Endothelial cell of umbilical vein (primary cell): ENCODE results near the gene BCL2. TPM values are rescaled to one million over a fixed set of nuclear protein-coding genes. Genes with fewer than 3 reads are reported as not detected.

ENCODE experiments used
- BruUV-seq: library from RNA; stranded (reverse); fragments of 400-500 nt; replicated peaks from 2 replicates; lab custom pipeline; 2021; lab: Mats Ljungman, UMichigan
- CTCF ChIA-PET: fragments of 300-600, 350-600 bp; sonication (Branson Sonifier 250); formaldehyde crosslinking; loops from one replicate; lab custom pipeline; 2021; ENCODE audit warnings: antibody characterized with exemption, inconsistent platforms; lab: Charles Lee
- POLR2A ChIA-PET: fragments of 300-600, 350-600 bp; sonication (Branson Sonifier 250); formaldehyde crosslinking; loops from one replicate; lab custom pipeline; 2021; ENCODE audit warnings: antibody characterized with exemption, inconsistent platforms; lab: Charles Lee
- DNase-seq: peaks from one replicate; pipeline ENCODE4 v3.0.0-alpha.2; 2011; ENCODE audit warnings: low read depth, low spot score
- FAIRE-seq: peaks from 2 replicates; lab custom pipeline; 2011; peaks lifted over from hg19 to GRCh38; lab: Jason Lieb, UNC
- H2AFZ ChIP-seq: 2 replicates; pipeline ENCODE4 v1.6.0; 2012; ENCODE audit warnings: low read depth, low read length, control low read depth, inconsistent platforms
- H3K27ac ChIP-seq: 2 replicates; pipeline ENCODE4 v1.5.1; 2011; ENCODE audit warnings: low read depth, mild to moderate bottlenecking, control low read depth, low read length, moderate library complexity; ENCODE audit not compliant: insufficient read depth
- H3K27me3 ChIP-seq, 2 experiments: 2 replicates each; pipeline versions ENCODE4 v1.6.0 to v1.6.1; 2011; ENCODE audit warnings: low read length in 2 of 2, mixed read lengths in 1 of 2; ENCODE audit not compliant: control insufficient read depth in 2 of 2, insufficient read depth in 2 of 2
- H3K36me3 ChIP-seq, 2 experiments: 2 replicates in 1 of 2; 3 replicates in 1 of 2; pipeline ENCODE4 v1.5.1; 2011; ENCODE audit warnings: low read length in 2 of 2, mild to moderate bottlenecking in 1 of 2, moderate library complexity in 1 of 2; ENCODE audit not compliant: control insufficient read depth in 2 of 2, insufficient read depth in 2 of 2; ENCODE audit errors: extremely low read depth in 1 of 2
- H3K4me1 ChIP-seq: 3 replicates; pipeline ENCODE4 v1.5.1; 2011; ENCODE audit warnings: mild to moderate bottlenecking, low read length; ENCODE audit not compliant: control insufficient read depth, insufficient read depth; ENCODE audit errors: extremely low read depth
- H3K4me2 ChIP-seq: 2 replicates; pipeline ENCODE4 v1.6.1; 2011; ENCODE audit warnings: low read length, control low read depth, mixed read lengths; ENCODE audit not compliant: insufficient read depth
- H3K4me3 ChIP-seq, 3 experiments: fragments of 200-600 bp in 1 of 3; sonication (generic), shearing (Covaris generic) in 1 of 3; replicated peaks in 1 of 3; 2 replicates each; pipeline ENCODE4 v1.5.1; 2011 to 2016; ENCODE audit warnings: control low read depth in 3 of 3, low read length in 3 of 3, mild to moderate bottlenecking in 2 of 3, inconsistent platforms in 1 of 3, low read depth in 1 of 3, moderate library complexity in 1 of 3; ENCODE audit not compliant: insufficient read depth in 1 of 3
- H3K79me2 ChIP-seq: 2 replicates; pipeline ENCODE4 v1.6.0; 2012; ENCODE audit warnings: low read length, inconsistent platforms; ENCODE audit not compliant: control insufficient read depth, insufficient read depth
- H3K9ac ChIP-seq: replicated peaks from 2 replicates; pipeline ENCODE3; 2011; ENCODE audit warnings: low read length, control low read depth; ENCODE audit not compliant: insufficient read depth; ENCODE audit errors: extremely low read depth
- H3K9me1 ChIP-seq: replicated peaks from 3 replicates; pipeline ENCODE4 v1.6.0; 2011; ENCODE audit warnings: mild to moderate bottlenecking, low read length; ENCODE audit not compliant: control insufficient read depth, insufficient read depth; ENCODE audit errors: extremely low read depth
- H3K9me3 ChIP-seq: replicated peaks from 2 replicates; pipeline ENCODE4 v1.5.1; 2012; ENCODE audit warnings: low read length, inconsistent platforms; ENCODE audit not compliant: control insufficient read depth, insufficient read depth
- H4K20me1 ChIP-seq: replicated peaks from 2 replicates; pipeline ENCODE3; 2011; ENCODE audit warnings: mild to moderate bottlenecking, low read length; ENCODE audit not compliant: control insufficient read depth, insufficient read depth; ENCODE audit errors: extremely low read depth
- CTCF ChIP-seq, 2 donors: IDR thresholded peaks; 1 replicate in 1 of 2; 2 replicates in 1 of 2; pipeline ENCODE4 v1.5.1; 2011; ENCODE audit warnings: low read length in 2 of 2, mild to moderate bottlenecking in 2 of 2, moderate library complexity in 2 of 2, control low read depth in 1 of 2, inconsistent platforms in 1 of 2, low read depth in 1 of 2; ENCODE audit not compliant: insufficient read depth in 1 of 2; ENCODE audit errors: extremely low read depth in 1 of 2
- EZH2 ChIP-seq: IDR thresholded peaks from 2 replicates; pipeline ENCODE4 v1.6.1; 2012; ENCODE audit warnings: borderline replicate concordance, low read depth, mild to moderate bottlenecking, moderate library complexity, low read length, inconsistent platforms; ENCODE audit not compliant: severe bottlenecking
- FOS ChIP-seq: IDR thresholded peaks from 2 replicates; pipeline ENCODE4 v1.6.1; 2011; ENCODE audit warnings: mild to moderate bottlenecking, low read length, moderate library complexity, borderline replicate concordance; ENCODE audit not compliant: insufficient read depth
- GATA2 ChIP-seq: IDR thresholded peaks from 2 replicates; pipeline ENCODE4 v1.7.0; 2011; ENCODE audit warnings: low read depth, mild to moderate bottlenecking, moderate library complexity, mixed read lengths, low read length; ENCODE audit not compliant: insufficient read length, insufficient read depth
- JUN ChIP-seq: IDR thresholded peaks from 2 replicates; pipeline ENCODE4 v1.6.1; 2011; ENCODE audit warnings: borderline replicate concordance, low read depth; ENCODE audit not compliant: insufficient read length, insufficient read depth
- MAX ChIP-seq: IDR thresholded peaks from 2 replicates; pipeline ENCODE4 v1.6.1; 2011; ENCODE audit not compliant: insufficient read depth, insufficient read length
- MYC ChIP-seq: IDR thresholded peaks from one replicate; pipeline ENCODE4 v1.6.1; 2011; ENCODE audit warnings: mild to moderate bottlenecking, low read depth, low read length
- POLR2A ChIP-seq: IDR thresholded peaks from 2 replicates; pipeline ENCODE4 v1.6.1; 2012; ENCODE audit warnings: low read depth, mild to moderate bottlenecking, control low read depth, low read length
- POLR2AphosphoS5 ChIP-seq: IDR thresholded peaks from 2 replicates; pipeline ENCODE4 v1.6.1; 2012; ENCODE audit warnings: low read depth, mild to moderate bottlenecking, control low read depth, low read length, moderate library complexity; ENCODE audit not compliant: insufficient read depth
- dilution Hi-C: fragments of 300-500 bp; cut with MboI; formaldehyde crosslinking; loops from one replicate; pipeline ENCODE4 v1.15.0; 2019; ENCODE audit warnings: low sequenced_read_pairs; ENCODE audit not compliant: extremely low pct_ligation_motif_present
- intact Hi-C: fragments of 100-400 bp; cut with micrococcal nuclease; formaldehyde crosslinking; loops from one replicate; pipeline ENCODE4 v1.10.0; 2022
- polyA plus RNA-seq, 4 experiments: library from polyadenylated mRNA; depleted of rRNA in 3 of 4; stranded (reverse) in 3 of 4; unstranded in 1 of 4; fragments of >200 nt; gene quantifications; 2 replicates each; pipeline versions ENCODE4 v1.2.1 to v1.2.3, GENCODE V29; 2011 to 2012; ENCODE audit warnings: missing spikeins in 1 of 4
- total RNA-seq: library from RNA; stranded (reverse); gene quantifications from 2 replicates; pipeline ENCODE4 v1.2.3, GENCODE V29; 2021

The BCL2 gene
- total and polyA plus RNA-seq, 2 donors (not counting 3 experiments of a cell fraction or from before 2014, with no cell fraction given): 0.35 to 5.0 TPM

DNA sequence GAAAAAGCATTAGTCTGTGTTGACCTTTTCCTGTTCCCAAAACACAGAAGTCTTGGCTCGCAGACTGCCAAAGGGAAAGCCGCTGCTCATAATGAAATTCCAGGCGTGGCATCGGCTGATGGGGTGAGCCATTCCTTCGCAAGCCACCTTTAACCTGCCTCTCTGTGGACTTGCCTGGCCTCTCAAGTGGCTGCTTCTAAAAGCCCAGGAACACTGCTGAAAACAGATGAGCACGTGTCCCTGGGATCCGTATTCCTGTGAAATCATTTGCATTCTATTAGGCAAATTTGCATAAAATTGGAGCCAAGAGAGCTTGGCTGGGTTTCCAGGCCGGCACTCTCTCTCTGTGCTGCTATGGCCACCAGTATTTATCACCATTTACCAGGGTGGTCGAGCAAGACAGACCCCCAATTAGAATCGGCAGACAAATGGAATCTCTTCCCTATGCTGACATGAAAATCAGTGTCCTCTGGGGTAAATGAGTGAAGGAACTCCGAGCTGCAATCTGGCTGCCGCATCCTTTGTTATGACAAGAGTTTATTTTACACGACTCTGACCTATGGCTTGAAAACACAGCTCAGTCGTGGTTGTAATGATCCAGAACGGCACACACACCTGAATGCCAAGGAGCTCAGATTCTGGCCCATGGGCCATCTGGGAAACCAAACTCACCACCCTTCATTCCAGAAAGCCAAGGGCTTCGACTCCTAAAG, 21.7 kb downstream of the BCL2 start:
- FAIRE-seq: no peak

More for the DNA sequence above, 21.7 kb downstream of the BCL2 start:
- BruUV-seq: no TSS peak
- dilution Hi-C loops (no loop called here), intact Hi-C loops (no loop called here)
- H3K4me2 ChIP-seq: no peak overlapping the region
- ChIA-PET CTCF (interaction anchor here (0.9 to 1.5 kb wide), 3 partner anchors 10 to 143 kb away, joined by 3 read pairs; no protein-coding TSS in a partner anchor), POLR2A (no interaction called here)
- H3K4me3 ChIP-seq: no peak overlapping the region
- no peak overlapping the region for H3K9ac ChIP-seq
- no peaks in the 10 kb centered on the region for H3K9me3 ChIP-seq
- H4K20me1 ChIP-seq: no peaks in the 10 kb centered on the region
- no peak overlapping the region for H3K27ac ChIP-seq
- H2AFZ ChIP-seq: no peak overlapping the region
- no peaks in the 10 kb centered on the region for H3K79me2 ChIP-seq
- H3K36me3 ChIP-seq: no peaks in the 10 kb centered on the region
- H3K9me1 ChIP-seq: no peaks in the 10 kb centered on the region
- TF ChIP-seq MYC: no peak
- no peak for TF ChIP-seq POLR2AphosphoS5
- TF ChIP-seq CTCF (IDR thresholded peaks at IDR 0.05; ENCODE audit: extremely low read depth in 1 of 2, insufficient read depth in 1 of 2, low read depth in 1 of 2, low read length in 2 of 2): no peak
- no peak for TF ChIP-seq FOS
- no peak for TF ChIP-seq JUN
- no peak for TF ChIP-seq GATA2
- TF ChIP-seq EZH2: no peak
- TF ChIP-seq MAX: no peak
- no peak for TF ChIP-seq POLR2A
- H3K4me1 ChIP-seq: peaks cover 3% of the 10 kb centered on the region
- no peaks in the 10 kb centered on the region for H3K27me3 ChIP-seq
- no peak for DNase-seq
